Immature natural killer cell (primary cell): ENCODE data around the gene IL20RB. TPM values are rescaled to one million over a fixed set of nuclear protein-coding genes. Genes with fewer than 3 reads are reported as not detected.
A peak's percentile ranks its signal among the peaks of the same experiment; 100 is the strongest.
"Not testable (repeated sequence)": the region's sequence is repeated elsewhere in the genome, so short reads cannot be mapped to it uniquely, and the experiment has no call there.

Experiments used
- DNase-seq, 3 donors: peaks; one replicate each; pipeline ENCODE4 v3.0.0; 2022; ENCODE audit warnings: mixed read lengths in 1 of 3
- H3K27ac Mint-ChIP-seq, 6 donors: one replicate each; pipeline ENCODE4 v1.8.0; 2020; ENCODE audit warnings: mixed read lengths in 6 of 6, mild to moderate bottlenecking in 5 of 6, inconsistent platforms in 4 of 6, moderate library complexity in 3 of 6
- H3K27me3 Mint-ChIP-seq, 3 donors: one replicate each; pipeline ENCODE4 v1.8.0; 2020 to 2021; ENCODE audit warnings: low read depth in 3 of 3, mild to moderate bottlenecking in 3 of 3, mixed read lengths in 3 of 3, moderate library complexity in 3 of 3, inconsistent platforms in 1 of 3
- H3K36me3 Mint-ChIP-seq, 3 donors: one replicate each; pipeline ENCODE4 v1.8.0; 2020; ENCODE audit warnings: mixed read lengths in 3 of 3, inconsistent platforms in 2 of 3, mild to moderate bottlenecking in 2 of 3
- H3K4me1 Mint-ChIP-seq, 2 donors: one replicate each; pipeline ENCODE4 v1.8.0; 2020; ENCODE audit warnings: inconsistent platforms in 2 of 2, mild to moderate bottlenecking in 2 of 2, mixed read lengths in 2 of 2, moderate library complexity in 1 of 2
- H3K4me3 Mint-ChIP-seq, 5 donors: one replicate each; pipeline ENCODE4 v1.8.0; 2020; ENCODE audit warnings: mild to moderate bottlenecking in 5 of 5, mixed read lengths in 5 of 5, inconsistent platforms in 3 of 5, moderate library complexity in 3 of 5
- H3K9me3 Mint-ChIP-seq, 6 donors: one replicate each; pipeline ENCODE4 v1.8.0; 2020; ENCODE audit warnings: mild to moderate bottlenecking in 6 of 6, mixed read lengths in 6 of 6, inconsistent platforms in 4 of 6, moderate library complexity in 3 of 6
- polyA plus RNA-seq, 3 donors: library from polyadenylated mRNA; unstranded; fragments of 300-500 nt; fragmentation: Illumina TruSeq; gene quantifications; one replicate each; pipeline ENCODE4 v1.2.3, GENCODE V29; 2021

The IL20RB gene
- polyA plus RNA-seq, 3 donors from 2014 or later: 0.55 to 0.73 TPM; not detected in 1

DNA sequence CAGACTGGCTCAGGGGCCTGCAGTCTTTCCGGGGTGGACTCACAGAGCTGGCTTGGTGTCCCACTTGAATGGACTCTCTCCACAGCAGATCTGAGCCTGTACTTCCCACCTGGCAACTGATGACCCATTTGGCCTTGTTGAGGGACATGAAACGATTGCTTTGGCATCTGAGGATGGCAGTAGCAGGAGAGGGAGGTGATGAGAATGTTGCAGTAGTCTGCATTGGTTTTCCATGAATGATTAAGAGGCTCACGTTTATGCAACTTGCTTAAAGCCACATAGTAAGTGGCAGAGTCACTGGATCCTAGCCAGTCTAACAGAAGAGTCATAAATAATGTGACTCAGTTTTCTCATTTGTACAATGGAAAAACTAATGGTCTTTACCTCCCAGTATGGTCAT is 21.9 kb downstream of the IL20RB start:
- no peak for DNase-seq
- Mint-ChIP-seq H3K27ac (no peak overlapping the region), H3K27me3 (peaks cover 0 to 2% (median 0%) of the 10 kb centered on the region in 3 donors), H3K4me3 (no peak overlapping the region), H3K9me3 (peaks cover 2 to 6% (median 4%) of the 10 kb centered on the region in 6 donors), H3K36me3 (peaks cover 11 to 30% (median 17%) of the 10 kb centered on the region in 3 donors), H3K4me1 (no peaks in the 10 kb centered on the region)

DNA sequence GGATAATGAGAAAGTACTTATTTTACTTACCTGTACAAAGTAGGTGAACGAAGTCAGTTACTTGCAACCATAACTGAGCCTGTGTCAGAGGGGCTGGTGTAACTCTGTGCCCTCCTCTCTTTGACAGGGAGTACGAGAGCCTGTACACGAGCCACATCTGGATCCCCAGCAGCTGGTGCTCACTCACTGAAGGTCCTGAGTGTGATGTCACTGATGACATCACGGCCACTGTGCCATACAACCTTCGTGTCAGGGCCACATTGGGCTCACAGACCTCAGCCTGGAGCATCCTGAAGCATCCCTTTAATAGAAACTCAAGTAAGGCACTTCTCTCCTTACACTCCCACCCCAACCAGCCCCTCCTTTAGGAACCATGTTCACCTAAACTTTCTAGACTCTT is 24.2 kb downstream of the IL20RB start:
- H3K9me3 Mint-ChIP-seq: no peaks in the 10 kb centered on the region
- H3K27ac Mint-ChIP-seq: no peak overlapping the region
- H3K4me3 Mint-ChIP-seq: no peak overlapping the region
- peaks cover 0 to 2% (median 2%) of the 10 kb centered on the region in 3 donors for H3K27me3 Mint-ChIP-seq
- no peaks in the 10 kb centered on the region for H3K4me1 Mint-ChIP-seq
- peaks cover 14 to 29% (median 18%) of the 10 kb centered on the region in 3 donors for H3K36me3 Mint-ChIP-seq
- no peak for DNase-seq

DNA sequence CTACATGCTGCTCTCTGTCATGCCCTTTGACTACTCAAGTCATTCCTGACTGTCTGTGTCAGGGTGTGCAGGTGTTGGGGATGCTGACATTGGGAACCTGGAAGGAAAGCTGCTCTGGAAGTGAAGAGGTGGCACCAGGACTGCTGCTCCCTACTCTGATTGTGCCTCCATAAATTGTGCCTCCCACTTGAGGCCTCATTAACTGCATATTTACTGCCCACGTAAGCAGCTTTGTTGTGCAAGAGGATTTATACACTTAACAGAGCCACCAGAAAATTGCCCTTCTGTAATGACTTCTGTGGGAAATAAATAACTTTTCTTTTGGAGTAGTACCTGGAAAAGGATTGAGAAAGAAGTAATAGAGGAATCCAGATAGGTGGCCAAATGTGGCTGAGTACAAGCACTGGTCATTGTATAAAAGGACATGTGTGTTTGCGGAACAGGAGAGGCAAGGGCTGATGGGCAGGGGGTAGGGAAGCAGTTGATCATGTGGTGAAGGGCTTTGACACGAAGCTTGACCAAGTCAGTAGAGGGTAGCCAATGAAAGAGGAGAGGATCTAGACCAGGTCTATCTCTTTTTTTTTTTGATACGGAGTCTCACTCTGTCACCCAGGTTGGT is 24.8 kb downstream of the IL20RB start:
- Mint-ChIP-seq H3K4me1 (no peaks in the 10 kb centered on the region), H3K27ac (no peak overlapping the region), H3K36me3 (peaks cover 14 to 29% (median 18%) of the 10 kb centered on the region in 3 donors), H3K27me3 (peaks cover 0 to 2% (median 2%) of the 10 kb centered on the region in 3 donors), H3K4me3 (no peak overlapping the region), H3K9me3 (no peaks in the 10 kb centered on the region)
- no peak for DNase-seq

DNA sequence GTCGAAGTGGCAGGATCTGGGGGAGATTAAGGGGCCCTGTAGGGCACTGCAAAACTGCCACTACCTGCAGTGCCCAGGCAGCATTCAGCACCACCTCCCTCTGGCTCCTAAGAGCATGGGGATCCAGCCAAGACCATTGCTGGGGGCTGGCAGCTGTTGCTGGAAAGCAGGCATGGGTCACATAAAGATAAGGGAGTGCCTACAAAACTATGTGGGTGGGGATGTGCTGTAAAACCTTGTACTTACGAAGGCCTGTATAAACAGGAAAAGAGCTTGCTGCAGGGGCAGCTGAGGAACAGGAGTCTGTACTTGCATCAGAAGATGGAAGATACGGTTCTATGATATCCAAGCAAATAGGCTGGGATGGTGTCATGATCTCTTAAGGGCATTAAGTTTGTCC is 27.1 kb downstream of the IL20RB start:
- Mint-ChIP-seq H3K27me3 (peaks cover 1 to 4% (median 2%) of the 10 kb centered on the region in 3 donors), H3K27ac (no peak overlapping the region), H3K4me1 (no peaks in the 10 kb centered on the region), H3K36me3 (peaks cover 14 to 29% (median 18%) of the 10 kb centered on the region in 3 donors), H3K9me3 (no peaks in the 10 kb centered on the region), H3K4me3 (no peak overlapping the region)
- DNase-seq: no peak

DNA sequence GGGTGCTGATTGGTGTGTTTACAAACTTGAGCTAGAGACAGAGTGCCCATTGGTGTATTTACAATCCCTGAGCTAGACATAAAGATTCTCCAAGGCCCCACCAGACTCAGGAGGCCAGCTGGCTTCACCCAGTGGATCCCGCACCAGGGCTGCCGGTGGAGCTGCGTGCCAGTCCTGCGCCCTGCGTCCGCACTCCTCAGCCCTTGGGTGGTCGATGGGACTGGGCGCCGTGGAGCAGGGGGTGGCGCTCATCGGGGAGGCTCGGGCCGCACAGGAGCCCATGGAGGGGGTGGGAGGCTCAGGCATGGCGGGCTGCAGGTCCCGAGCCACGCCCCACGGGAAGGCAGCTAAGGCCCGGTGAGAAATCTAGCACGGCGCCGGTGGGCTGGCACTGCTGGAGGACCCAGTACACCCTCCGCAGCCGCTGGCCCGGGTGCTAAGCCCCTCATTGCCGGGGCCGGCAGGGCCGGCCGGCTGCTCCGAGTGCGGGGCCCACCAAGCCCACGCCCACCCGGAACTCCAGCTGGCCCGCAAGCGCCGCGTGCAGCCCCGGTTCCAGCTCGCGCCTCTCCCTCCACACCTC is 29.7 kb downstream of the IL20RB start:
- H3K36me3 Mint-ChIP-seq: peaks cover 11 to 24% (median 12%) of the 10 kb centered on the region in 3 donors
- peak overlapping the region in 1 of 6 donors; percentile 6 for H3K27ac Mint-ChIP-seq
- not testable (repeated sequence) for H3K27me3 Mint-ChIP-seq, DNase-seq, H3K4me3 Mint-ChIP-seq, H3K9me3 Mint-ChIP-seq, H3K4me1 Mint-ChIP-seq

DNA sequence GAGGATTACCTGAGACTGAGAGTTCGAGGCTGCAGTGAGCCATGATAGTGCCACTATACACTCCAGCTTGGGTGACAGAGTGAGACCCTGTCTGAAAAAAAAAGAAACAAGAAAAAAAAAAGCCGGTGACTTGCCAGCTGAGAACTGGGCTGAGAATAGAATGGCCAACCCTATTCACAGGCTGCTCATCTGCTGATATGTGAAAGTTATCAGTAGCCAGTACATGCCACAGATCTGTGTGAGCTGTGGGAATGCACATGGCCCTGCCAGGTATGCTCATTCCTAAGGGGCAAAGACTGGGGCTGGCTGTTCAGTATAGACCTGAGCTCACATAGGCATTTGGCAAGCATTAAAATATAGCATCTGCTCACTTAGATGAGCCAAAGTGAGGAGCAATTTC is 30.9 kb downstream of the IL20RB start:
- Mint-ChIP-seq H3K27ac (peak overlapping the region in 2 of 6 donors; percentile 7 to 78), H3K4me3 (no peak overlapping the region), H3K9me3 (no peaks in the 10 kb centered on the region), H3K27me3 (peaks cover 2 to 7% (median 3%) of the 10 kb centered on the region in 3 donors), H3K4me1 (no peaks in the 10 kb centered on the region), H3K36me3 (peaks cover 3 to 15% (median 8%) of the 10 kb centered on the region in 3 donors)
- DNase-seq: no peak

DNA sequence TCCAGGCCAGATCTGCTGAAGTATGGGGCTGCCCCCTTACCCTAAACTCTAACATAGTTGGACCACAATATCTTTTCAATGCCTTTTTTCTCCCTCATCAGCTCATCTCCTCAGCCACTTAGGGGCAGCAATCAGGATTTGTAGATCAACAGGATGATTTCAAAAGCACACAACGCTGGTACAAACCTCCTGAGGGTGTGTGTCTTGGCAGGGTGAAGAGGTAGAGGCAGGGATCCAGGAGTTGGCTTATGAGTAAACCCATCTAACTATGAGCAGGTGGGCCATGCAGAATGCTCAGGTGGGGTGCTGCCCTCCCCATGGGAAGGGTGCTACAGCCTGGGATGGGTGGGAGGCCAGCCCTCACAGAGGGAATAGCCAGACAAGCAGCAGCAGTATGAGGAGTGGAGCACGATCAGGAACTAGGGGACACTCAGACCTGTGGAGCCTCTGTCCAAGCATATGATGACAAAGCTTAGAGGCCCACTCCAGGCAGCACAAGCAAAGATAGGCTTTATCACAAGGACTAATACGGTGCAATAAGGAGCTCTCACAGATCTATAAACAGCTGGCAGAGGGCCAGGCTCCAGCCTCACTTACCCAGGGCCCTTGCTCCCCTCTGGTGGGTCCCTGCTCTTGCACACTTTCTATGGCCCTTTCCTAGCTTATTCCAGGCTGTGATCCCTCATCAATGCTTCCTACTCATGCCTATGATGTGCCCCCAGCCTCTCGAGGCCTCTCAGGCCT is 32.2 kb downstream of the IL20RB start:
- peaks cover 2 to 5% (median 3%) of the 10 kb centered on the region in 3 donors for H3K27me3 Mint-ChIP-seq
- peaks cover 3 to 8% (median 3%) of the 10 kb centered on the region in 3 donors for H3K36me3 Mint-ChIP-seq
- peak overlapping the region in 1 of 6 donors; percentile 41 for H3K27ac Mint-ChIP-seq
- H3K9me3 Mint-ChIP-seq: no peaks in the 10 kb centered on the region
- H3K4me1 Mint-ChIP-seq: no peaks in the 10 kb centered on the region
- DNase-seq: no peak
- no peak overlapping the region for H3K4me3 Mint-ChIP-seq

DNA sequence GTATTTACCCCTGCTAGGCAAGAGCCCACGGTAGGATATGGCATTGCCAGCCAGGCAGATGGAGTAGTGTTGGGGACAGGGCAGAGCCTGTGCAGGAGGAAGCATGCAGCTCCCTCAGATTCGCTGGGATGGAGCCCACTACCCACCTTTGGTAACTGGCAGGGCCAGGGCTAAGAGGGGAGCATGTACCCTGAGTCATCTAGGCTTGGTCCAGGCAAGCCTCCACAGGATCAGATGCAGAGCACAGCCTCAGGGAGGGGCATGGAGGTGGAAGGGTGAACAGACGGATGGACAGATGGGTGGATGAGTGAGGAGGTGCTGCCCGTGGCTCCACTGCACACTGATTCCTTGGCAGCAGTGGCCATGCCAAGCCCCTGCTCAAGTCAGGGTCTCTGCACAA is 33.0 kb downstream of the IL20RB start:
- no peaks in the 10 kb centered on the region for H3K4me1 Mint-ChIP-seq
- no peak overlapping the region for H3K27ac Mint-ChIP-seq
- no peaks in the 10 kb centered on the region for H3K9me3 Mint-ChIP-seq
- no peak overlapping the region for H3K4me3 Mint-ChIP-seq
- peaks cover 0 to 5% (median 3%) of the 10 kb centered on the region in 3 donors for H3K27me3 Mint-ChIP-seq
- peaks cover 6 to 8% (median 6%) of the 10 kb centered on the region in 3 donors for H3K36me3 Mint-ChIP-seq
- no peak for DNase-seq

DNA sequence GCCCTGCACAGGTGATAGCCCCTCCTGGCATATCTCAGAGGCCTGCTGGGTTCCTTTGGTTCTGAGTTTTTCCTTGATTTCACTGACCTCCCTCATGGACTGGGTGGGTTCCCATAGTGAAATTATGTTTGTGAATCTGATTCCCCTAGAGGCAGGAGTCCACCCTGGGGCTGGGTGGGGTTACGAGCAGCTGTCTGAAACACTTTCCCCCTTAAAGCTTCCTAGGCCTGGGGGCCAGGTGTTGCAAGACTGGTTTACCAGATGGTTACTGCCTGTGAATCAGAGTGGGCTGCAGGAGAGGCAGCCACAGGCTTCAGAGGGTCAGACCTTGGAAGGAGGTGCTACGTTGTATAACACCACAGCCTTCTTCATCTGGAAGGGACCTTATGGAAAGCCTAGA is 34.3 kb downstream of the IL20RB start:
- no peak for DNase-seq
- Mint-ChIP-seq H3K4me3 (no peak overlapping the region), H3K36me3 (peaks cover 3 to 5% (median 3%) of the 10 kb centered on the region in 3 donors), H3K27ac (no peak overlapping the region), H3K9me3 (no peaks in the 10 kb centered on the region), H3K4me1 (no peaks in the 10 kb centered on the region), H3K27me3 (peaks cover 0 to 5% (median 3%) of the 10 kb centered on the region in 3 donors)

DNA sequence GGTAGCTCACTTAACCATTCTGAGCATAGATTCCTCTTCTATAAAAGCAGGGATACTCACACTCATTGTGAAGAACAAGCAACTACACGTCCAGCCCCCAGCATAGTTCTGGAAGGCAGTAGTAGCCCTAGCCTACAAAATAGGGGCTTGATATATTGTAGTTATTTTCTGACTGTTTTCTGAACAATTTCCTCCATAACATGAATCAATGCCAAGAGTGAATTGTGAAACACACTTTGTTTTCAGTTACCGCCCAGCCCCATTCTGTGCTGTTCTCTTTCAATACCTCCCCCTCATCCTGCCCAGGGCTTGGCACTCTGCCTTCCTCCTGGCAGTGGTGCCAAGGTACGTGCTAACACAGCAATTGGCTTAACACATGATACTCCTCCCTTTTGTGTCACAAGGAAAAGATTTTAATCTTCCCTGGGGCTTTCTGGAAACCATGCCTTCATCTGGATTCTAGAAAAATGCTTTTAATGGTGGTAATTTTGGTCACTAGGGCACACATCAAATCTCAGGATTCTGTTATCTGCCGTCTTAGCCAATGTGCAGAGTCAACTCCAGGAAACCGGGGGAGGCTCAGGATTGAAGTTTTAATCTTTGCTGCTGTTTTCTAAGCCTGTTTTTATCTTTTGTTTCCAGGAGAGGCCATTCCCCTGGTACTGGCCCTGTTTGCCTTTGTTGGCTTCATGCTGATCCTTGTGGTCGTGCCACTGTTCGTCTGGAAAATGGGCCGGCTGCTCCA is 37.2 kb downstream of the IL20RB start:
- Mint-ChIP-seq H3K4me1 (no peaks in the 10 kb centered on the region), H3K4me3 (no peak overlapping the region), H3K27me3 (peaks cover 0 to 2% (median 2%) of the 10 kb centered on the region in 3 donors), H3K27ac (no peak overlapping the region), H3K36me3 (peaks cover 3 to 9% (median 3%) of the 10 kb centered on the region in 3 donors), H3K9me3 (no peaks in the 10 kb centered on the region)
- DNase-seq: no peak

DNA sequence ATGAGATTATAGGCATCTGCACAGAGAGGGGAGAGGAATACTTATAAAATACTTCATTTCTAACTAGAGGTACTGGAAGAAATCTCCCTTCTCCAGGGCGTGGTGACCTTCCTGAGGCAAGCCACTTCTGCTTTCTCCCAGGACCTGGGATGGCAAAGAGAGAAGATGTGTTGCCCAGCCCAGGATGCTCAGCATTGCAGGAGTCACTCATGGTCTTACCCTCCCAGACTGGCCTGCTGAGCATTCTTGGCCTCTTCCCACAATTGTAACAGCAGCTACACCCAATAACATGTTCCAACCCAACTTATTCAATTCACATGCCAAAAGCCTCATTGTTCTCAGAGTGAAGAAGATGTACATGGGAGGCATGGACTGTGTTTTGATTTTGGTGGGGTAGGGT is 37.9 kb downstream of the IL20RB start:
- Mint-ChIP-seq H3K27ac (no peak overlapping the region), H3K9me3 (no peaks in the 10 kb centered on the region), H3K4me3 (no peak overlapping the region), H3K36me3 (peaks cover 4 to 8% (median 5%) of the 10 kb centered on the region in 3 donors), H3K4me1 (no peaks in the 10 kb centered on the region), H3K27me3 (peaks cover 0 to 2% (median under 1%) of the 10 kb centered on the region in 3 donors)
- no peak for DNase-seq

DNA sequence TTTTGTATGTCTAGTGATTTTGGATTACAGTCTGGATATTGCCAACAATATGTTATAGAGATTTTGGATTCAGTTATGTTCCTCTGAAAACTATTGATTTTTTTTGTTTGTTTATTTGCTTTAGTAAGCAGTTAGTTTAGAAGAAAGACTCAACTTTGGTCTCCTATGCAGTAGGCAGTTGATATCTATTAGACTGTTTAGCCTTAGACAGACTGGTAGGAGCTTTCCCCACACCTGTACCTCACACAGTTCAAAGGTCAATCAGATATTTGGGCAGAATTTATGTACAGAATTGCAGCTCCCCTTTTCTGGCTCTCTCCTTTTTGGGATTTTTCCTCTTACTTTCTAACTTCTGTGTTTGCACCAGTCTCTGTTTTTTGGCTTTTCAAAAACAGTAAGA is 42.3 kb downstream of the IL20RB start:
- Mint-ChIP-seq H3K27me3 (peaks cover 0 to 3% (median 0%) of the 10 kb centered on the region in 3 donors), H3K4me1 (no peaks in the 10 kb centered on the region), H3K4me3 (no peak overlapping the region), H3K9me3 (peaks cover 0 to 2% (median 0%) of the 10 kb centered on the region in 6 donors), H3K36me3 (peaks cover 12 to 17% (median 14%) of the 10 kb centered on the region in 3 donors), H3K27ac (no peak overlapping the region)
- DNase-seq: no peak

DNA sequence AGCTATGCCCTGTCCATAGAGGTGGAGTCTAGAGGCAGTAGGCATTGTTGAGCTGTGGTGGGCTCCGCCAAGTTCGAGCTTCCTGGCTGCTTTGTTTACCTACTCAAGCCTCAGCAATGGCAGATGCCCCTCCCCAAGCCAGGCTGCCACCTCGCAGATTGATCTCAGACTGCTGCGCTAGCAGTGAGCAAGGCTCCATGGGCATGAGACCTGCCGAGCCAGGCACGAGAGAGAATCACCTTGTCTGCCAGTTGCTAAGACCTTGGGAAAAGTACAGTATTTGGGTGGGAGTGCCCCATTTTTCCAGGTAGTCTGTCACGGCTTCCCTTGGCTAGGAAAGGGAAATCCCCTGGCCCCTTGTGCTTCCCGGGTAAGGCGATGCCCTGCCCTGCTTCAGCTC is 49.6 kb downstream of the IL20RB start:
- not testable (repeated sequence) for H3K27me3 Mint-ChIP-seq, H3K4me3 Mint-ChIP-seq, H3K27ac Mint-ChIP-seq, DNase-seq, H3K9me3 Mint-ChIP-seq, H3K4me1 Mint-ChIP-seq
- peaks cover 6 to 20% (median 7%) of the 10 kb centered on the region in 3 donors for H3K36me3 Mint-ChIP-seq
